Kidney capillary endothelial cell (primary cell): Measurements from ENCODE around the gene SHB.

Experiments used
- DNase-seq: peaks from one replicate; pipeline ENCODE4 v3.0.0-alpha.2; 2018; ENCODE audit warnings: low spot score

The SHB gene

DNA sequence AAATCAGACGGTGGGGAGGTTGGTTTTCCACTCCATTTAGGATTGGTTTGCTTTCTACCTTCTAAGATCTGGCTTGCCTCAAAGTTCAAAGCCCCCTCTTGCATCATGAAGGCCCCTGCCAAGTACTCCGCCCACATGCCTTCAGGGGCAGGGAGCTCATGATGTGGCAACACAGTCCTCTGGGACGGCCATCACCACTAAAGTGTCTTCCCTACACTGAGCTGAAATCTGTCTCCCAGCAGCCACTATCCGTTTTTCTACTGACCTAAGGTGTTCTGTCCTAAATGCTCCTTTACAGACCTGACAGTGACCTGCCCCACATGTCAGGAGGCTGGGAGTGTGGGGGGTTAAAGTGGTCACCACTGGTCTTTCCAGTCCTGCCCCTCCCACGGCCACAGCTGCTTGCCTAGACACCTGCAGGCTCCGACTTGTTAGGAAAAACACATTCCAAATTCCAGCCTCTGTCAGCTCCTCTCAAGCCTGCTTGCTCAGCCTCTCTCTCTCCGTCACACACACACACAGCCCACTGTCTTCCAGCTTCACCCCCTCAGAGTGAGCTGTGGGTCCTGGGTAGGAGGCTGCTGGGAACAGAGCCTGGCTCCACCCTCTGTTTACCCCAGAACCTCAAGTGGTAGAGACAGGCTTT, 44.9 kb downstream of the SHB start:
- no peak for DNase-seq

DNA sequence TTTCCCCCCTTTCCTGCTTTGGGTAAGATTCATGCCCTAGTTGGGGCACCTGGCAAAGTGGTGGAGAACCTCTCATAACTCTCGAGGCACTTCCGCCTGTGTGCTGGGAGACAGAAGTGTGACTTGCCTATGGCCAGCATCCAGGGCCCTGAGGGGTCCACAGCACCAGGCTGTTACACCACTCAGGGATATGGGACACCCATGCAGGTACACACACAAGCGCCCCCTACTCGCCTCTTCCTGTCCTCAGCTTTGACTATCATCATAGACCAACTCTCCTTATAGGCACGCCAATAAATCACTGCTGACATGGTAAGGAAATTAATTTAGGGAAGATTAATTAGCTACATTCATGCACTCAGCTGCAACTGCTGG, 45.4 kb downstream of the SHB start:
- no peak for DNase-seq

DNA sequence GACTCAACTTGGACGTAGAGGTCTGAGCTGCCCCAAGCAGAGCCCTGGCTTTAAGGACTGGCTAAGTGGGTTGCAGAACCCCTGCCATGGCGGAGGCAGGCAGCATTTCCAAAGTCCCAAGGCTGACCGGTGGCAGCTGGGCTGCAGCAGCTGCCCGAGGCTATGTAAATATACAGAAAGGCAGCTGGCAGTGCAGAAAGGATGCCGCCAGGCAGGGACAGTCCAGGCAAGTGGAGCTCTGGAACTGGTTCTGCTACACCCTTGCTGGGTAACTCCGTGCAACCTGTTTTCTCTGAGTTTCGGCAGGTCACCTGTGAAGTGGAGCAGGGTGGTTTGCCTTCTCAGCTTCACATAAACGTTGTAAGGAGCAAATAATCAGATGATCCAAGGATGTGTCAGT, 46.0 kb downstream of the SHB start:
- no peak for DNase-seq

DNA sequence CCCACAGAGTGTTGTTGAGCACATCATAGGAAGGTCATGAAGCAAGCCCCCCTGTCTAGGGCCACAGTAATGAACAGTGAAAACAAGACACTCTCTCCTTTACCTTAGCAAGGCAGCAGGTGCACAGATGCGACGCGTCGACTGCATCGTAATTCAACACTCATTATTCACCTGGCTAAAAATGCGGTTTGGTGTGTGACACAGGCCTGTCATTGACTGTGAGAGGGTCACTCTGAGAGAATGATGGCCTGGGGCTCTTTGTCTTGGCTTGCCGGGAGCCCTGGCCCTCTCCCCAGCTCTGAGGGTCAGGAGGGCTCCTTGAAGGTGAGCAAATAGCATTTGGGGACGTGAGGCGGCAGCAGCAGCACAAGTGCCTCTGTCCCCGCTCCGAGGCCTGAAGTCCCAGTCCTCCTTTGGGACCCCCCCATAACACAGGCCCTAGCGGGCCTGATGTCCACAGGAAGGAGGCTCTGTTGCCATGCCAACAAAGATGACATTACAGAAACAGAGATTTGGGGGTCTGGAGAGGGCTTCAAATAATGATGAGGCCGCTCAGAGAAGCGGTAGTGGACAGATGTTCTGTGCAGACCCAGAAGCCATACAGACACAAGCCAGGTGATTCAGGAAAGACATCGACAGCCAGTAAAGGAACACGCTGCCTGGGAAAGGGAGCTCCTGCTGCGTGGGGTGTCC, 46.7 kb downstream of the SHB start:
- no peak for DNase-seq

GRCh38 chr9:38020151-38021076, 48.6 kb downstream of the SHB start:
- DNase-seq: no peak

- no peak for DNase-seq
Measured at GRCh38 chr9:38019731-38020130, 49.3 kb downstream of the SHB start.

GRCh38 chr9:38018958-38019602, 49.9 kb downstream of the SHB start:
- no peak for DNase-seq

- DNase-seq: no peak
Measured at GRCh38 chr9:38018241-38018957, 50.6 kb downstream of the SHB start.

DNA sequence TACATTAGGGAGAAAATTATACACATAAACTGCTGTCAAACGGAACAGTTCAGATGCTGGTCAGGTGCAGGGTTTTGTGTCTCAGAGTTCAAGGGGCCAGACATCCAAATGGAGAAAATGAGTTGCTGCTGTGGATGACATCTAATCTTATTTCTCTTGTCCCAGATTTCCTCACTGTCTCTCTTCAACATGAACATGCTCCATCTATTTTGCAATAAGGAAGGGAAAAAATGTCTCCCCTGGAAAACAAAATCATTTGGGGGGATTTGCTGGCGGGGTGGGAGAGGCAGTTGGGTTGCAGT, 51.2 kb downstream of the SHB start:
- no peak for DNase-seq

GRCh38 chr9:38017149-38017884, 51.7 kb downstream of the SHB start:
- no peak for DNase-seq

DNA sequence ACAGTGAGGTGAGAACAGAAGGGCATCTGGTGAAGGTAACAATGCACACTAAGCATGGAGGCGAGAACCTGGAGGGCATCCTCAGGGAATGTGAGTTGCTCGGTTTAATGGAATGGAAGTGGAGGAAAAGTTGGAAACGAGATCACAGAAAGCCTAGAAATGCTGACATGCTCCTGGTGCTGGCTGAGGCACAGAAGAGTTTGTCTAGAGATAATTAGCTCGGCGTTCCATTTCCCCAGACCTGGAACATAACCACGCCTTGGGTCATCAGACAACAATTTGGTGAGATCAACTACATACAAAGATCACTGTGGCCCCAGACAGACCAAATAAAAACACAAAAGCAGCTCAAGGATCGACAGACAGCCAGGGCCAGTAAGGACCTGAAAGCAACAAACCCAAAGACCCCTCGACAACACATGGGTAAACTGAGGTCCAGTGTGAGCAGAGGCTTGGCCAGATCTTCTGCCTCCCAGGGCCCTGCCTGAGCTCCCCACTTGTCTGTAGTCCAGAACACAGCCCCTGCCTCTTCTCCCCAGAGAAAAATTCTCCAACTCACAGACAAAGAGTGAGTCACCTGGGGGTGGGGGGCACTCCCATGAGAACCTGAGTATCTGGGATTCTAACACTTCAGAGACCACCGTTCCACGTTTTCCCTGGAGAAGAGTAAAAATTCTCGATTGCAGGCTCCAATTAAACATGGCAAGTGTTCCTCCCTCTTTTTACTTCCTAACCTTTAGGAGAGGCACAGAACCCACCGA, 52.5 kb downstream of the SHB start:
- no peak for DNase-seq

- no peak for DNase-seq
Measured at GRCh38 chr9:38015906-38016305, 53.1 kb downstream of the SHB start.

DNA sequence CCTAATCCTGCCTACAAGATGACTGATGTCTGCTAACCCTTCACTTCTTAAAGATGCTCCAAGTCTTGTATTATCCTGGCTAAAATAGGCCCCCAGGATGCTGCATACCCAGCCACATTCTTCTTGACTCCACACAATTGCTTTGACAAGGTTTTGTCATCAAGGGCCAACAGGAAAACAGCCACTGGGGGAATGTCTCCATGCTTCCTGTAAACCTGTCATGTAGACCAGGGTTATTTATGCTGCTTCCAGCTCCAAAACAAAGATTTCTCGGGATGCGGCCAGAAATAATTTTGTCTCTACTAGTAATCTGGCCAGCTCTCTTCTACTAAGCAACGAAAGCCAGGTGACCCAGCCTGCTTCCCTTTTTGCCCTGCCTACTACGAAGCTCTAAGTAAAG, 53.8 kb downstream of the SHB start:
- peak; percentile 86 for DNase-seq

GRCh38 chr9:38012767-38013450, 56.1 kb downstream of the SHB start:
- no peak for DNase-seq

DNA sequence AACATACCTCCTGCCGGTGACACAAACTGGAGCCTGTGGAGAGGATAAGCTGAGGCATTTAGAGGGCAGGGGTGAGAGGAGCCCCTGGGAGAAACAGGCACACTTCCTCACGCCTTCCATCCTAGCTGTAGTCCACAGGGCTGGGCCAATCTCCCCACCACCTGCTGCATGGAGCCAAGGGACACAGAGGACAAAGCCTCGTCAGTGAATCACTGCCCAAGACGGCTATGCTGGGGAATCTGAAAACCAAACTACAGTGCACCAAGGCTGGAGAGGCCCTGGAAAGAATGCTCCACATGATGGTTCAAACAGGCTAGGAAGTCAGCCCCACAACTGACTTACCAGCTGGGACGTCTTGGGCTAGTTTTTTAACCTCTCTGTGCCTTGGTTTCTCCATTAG, 57.0 kb downstream of the SHB start:
- DNase-seq: no peak

GRCh38 chr9:38010918-38011704, 57.9 kb downstream of the SHB start:
- DNase-seq: no peak

- no peak for DNase-seq
Measured at GRCh38 chr9:38009990-38010389, 59.0 kb downstream of the SHB start.

DNA sequence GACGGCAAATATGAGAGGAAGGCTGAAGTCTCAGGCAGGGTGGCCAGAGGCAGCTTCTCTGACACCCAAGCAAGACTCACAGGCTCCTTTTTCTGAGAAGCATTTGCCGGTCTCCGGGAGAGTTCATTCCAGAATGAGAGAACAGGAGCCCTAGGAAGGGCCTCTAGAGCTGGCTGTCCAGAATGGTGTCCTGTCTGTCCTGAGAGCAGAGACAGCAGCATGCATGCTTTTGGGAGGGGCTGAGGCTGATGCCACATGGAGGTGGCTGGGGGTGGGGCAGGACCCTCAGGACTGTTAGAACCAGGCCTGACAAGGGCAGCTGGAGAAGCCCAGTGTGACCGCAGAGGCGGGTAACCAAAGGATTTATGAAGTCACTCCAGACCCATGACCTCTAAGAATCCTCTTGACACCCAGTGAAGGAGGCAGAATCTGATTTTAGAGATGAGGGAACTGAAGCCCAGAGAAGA, 60.0 kb downstream of the SHB start:
- DNase-seq: no peak
